Head of caudate nucleus (tissue), 42 donors: Measurements from ENCODE around the gene RBM18.
A peak's percentile ranks its signal among the peaks of the same experiment; 100 is the strongest.

ENCODE experiments used
- DNase-seq, 42 donors: peaks; one replicate each; pipeline versions ENCODE4 v3.0.0 to v3.0.0-alpha.2; 2020 to 2021; ENCODE audit warnings: mixed read lengths in 7 of 42
- intact Hi-C: fragments of 100-400 bp; cut with DNase I; formaldehyde crosslinking; loops from one replicate; pipeline ENCODE4 v1.15.0; 2022

Gene RBM18

DNA sequence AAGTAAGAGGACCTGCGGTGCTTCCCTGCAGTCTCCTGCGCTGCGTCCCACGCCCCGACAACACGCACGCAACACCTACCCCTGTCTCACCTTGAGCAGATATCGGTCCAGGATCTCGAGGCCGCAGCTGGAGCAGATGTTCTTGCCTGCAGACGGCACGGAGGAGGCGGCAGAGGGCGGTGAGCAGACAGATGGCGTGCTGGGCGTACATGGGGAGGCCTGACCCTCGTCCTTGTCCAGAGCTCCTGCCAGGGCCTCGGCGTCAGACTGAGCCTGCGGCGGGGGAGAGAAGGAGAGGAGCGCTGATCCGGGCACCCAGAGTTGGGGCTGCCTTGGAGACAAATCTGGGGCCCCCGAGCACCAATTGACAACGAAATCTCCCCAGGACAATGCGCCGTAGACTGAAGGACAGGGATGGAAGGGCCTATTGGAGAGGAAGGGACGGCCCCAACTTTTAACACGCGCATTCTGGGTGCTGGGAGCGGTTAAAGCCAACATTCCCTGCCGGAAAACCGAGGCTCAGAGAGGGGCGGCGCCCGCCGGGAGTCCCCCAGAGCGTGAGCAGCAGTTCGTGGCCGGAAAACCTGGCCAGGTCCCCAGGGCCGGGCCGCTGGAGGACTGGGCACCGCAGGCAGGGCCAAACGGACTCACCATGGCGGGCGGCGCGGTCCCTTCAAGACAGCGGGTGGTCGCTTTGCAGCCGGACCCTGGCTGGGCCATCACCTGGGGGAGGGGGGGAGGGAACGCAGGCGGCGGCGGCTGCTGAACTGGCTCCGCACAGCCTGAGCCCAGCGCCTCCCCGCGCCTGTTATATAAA, 37.7 kb downstream of the RBM18 start:
- DNase-seq: no peak
- intact Hi-C loops: no loop called here

DNA sequence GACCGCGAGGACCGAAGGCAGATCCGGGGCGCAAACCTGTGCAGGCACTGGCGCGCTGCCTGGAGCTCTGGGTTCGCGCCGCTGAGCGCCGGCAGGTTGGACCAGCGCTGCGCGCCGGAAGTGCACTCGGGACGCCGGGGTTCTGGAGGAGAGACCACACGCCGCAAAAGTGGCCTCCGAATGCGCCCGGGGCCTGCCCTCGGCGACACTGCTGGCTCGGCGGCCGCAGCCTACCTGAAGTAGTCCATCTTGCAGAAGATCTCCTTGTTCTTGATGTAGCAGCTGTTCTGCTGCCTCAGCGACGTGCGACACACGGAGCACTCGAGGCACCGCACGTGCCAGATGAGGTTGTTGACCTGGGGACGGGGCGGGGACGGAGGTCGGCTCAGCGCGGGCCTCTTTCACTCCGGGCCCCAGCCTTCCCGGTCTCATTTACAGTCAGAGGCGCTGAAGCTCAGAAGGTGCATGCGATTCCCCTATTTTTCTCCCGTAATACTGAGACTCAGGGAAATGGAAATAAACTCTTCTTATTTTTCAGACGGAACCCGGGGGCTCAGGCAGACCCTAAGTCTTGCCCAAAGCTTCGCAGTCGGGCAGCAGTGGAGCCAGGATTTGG, 38.4 kb downstream of the RBM18 start:
- no peak for DNase-seq
- intact Hi-C loops: no loop called here

- DNase-seq: no peak
- intact Hi-C loops: no loop called here
Measured at GRCh38 chr9:122225312-122226141, 39.1 kb downstream of the RBM18 start.

- intact Hi-C loops: no loop called here
- no peak for DNase-seq
Measured at GRCh38 chr9:122223435-122223834, 41.2 kb downstream of the RBM18 start.

GRCh38 chr9:122222791-122223190, 41.8 kb downstream of the RBM18 start:
- intact Hi-C loops: no loop called here
- no peak for DNase-seq

DNA sequence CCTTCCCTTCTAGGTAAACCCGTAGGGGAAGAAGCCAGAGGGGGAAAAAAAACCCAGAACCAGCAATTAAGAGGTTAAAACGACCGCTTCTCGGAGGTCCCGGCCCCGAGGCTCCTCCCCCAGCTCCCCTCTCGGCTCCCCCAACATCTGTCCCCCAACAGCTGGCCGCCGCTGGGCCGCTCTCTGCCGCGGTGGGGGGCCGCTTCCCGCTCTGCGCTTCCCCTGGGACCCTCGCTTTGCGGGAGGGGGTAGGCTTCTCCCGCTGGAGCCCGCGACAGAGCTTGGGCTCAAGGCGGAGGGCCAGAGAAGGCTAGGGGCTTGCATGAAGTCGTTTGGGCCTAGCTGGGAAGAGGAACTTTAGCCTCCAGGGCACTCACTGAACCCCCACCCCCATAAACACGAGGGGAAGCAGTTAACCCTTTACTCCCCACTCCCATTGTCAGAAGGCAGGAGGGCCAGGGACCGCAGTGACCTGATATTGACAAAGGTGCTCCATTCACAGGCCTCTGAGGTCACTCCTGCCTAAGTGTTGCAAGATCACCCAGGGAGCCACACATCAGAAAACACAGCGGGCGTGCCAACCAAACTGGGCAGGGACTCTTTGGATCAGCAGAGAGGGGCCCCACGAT, 43.3 kb downstream of the RBM18 start:
- DNase-seq: no peak
- intact Hi-C loops: no loop called here

DNA sequence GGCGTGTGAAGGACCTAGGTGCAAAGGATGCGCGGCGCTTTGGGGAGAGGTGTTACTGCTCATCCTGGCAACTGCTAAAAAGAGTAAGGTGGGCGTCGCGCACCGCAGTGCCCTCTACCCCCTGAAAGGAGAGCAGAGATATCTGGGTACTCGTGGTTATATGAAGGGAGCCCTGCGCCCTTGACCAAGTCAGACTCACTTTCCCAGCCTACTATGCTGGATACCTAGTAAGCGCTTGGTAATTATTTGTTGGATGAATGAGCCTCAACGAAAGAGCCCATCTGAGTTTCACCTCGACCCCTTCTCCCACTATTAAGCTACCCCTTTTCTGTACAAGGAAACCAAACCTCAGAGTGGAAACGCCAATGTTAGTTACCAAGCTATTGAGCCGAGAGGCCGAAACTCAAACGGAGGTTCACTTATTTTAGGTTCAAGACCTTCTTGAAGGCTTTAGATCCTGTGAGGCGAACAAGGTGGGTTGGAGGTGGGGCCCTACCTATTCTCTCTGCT, 43.9 kb downstream of the RBM18 start:
- no peak for DNase-seq
- intact Hi-C loops: no loop called here

DNA sequence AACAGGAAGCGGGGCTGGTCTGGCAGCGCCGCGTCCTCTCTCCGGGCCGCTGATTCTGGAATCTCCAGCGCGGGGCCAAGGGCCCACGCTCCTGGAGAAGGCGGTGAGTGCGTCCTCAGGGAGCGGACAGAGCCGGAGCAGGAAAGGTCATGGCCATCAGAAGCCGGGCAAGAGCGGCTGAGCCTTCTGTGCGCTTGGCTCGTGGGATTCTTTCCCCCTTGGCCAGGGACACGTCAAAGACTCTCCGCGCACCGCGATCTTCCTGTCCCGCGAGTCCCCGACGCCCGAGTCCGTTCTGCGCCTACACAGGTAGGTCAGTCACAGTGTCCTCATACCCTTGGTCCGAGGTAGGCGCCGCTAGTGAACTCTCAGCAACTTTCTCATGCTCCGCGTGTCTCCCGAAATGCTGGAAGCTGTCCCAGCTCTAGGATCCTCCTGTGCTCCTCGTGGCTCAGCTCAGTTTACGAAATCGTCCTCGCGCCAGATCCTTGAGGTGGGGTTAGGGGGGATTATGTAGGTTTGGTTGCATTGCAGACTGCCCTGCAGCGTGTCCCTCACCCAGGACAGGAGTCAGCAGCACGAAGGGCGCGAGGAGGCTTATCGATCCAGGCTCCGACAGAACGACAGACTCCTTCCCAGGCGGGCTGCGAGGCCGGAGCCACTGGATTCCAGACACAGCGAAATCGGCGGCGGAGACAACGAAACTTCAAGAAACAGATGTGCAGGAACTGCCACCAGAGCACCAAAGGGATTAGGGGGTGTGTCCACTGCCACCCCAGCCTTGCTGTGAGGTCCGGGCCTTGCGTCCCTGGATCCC, 44.6 kb downstream of the RBM18 start:
- intact Hi-C loops: no loop called here
- no peak for DNase-seq

GRCh38 chr9:122218935-122219855, 45.4 kb downstream of the RBM18 start:
- DNase-seq: no peak
- intact Hi-C loops: no loop called here

DNA sequence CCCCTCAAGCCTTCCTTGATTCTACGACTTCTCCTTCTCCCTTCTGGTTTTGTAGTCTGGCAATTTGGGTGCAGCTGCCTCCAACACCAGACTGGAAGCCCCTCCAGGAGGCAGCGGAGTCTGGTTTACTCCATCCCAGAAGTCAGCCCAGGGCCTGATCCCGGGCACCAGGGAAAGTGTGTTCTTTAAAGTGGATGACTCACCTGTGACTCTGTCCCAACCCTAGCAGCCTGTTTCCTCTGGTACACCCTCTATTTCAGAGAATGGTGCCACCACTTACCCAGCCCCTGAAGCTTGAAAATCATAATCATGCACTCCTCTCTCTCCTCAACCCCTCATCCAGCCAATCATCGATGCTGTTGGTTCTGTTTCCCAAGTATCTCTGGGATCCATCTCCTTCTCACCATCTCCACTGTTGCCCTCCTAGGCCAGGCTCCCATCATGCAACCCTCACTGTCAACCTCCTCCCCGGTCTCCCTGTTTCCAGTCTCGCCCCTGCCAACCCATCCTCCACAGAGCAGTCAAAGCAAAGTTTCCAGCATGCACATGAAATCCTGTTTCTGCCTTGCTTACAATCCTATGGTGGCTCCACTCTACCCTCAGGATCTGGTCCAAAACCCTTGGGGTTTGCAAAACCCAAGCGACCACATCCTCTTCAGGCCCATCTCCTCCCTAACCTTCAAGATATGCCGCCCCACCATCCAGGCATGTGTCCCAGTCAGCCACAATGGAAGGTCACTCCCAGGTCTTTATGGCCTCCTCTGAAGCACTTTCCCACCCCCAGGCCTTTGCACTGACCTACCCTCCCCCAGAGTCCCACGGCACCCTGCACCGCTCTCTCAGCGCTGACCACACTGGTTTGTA, 46.3 kb downstream of the RBM18 start:
- intact Hi-C loops: no loop called here
- no peak for DNase-seq

- intact Hi-C loops: no loop called here
- DNase-seq: no peak
Measured at GRCh38 chr9:122217640-122218039, 47.0 kb downstream of the RBM18 start.

DNA sequence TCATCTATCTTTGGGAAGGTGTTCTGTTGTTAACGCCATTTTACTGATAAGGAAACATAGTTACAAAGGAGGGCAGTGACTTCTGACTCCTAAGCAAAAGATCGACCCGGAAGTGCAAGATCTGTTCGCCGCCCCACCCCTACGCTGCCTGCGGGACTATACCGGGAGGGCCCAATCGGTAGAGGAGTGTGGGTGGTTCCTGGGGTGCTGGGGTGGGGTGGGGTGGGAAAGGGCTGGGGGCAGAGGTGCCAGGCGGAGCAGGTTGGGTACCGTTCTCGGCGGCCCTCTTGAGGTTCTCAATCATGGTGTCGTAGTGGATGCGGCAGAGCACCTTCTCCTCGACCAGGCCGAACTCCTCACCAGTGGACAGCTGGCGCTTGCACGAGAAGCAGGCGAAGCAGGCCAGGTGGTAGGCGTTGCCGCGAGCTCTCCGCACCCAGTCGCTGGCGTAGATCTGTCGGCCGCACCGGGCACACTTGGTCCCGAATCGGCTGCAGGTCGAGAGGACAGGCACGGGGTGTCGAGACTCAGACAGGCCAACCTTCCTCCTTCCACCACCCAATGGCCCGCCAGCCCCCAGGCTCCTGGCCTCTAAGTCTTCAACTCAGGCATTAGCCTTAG, 47.7 kb downstream of the RBM18 start:
- peak in 1 of 42 donors; percentile 35 for DNase-seq

GRCh38 chr9:122216138-122216797, 48.4 kb downstream of the RBM18 start:
- DNase-seq: peak in 1 of 42 donors; percentile 7
- intact Hi-C loops: no loop called here

More for the DNA sequence above, 47.7 kb downstream of the RBM18 start:
- intact Hi-C loops: no loop called here

GRCh38 chr9:122215663-122216062, 49.0 kb downstream of the RBM18 start:
- intact Hi-C loops: no loop called here
- DNase-seq: no peak

DNA sequence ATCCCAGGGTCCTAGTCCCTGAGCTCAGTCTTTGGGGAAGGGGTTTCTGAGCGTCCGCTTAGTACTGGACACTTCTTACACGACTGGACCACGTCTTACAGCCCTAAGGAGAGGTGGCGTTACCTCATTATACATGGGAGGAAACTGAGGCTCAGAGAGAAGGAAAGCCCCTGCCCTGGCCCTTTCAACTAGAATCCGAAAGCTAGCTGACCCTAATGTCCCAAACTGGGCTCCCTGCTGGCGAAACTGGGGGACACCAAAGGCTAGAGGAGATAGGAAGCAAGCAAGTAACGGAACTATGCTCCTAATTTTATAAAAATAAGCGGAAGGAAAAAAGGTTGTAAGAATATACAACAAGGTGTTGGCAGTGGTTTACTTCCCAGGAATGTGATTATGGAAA, 50.1 kb downstream of the RBM18 start:
- intact Hi-C loops: no loop called here
- DNase-seq: peak in 1 of 42 donors; percentile 10
